GM12874 (cell line): ENCODE data around the gene CT45A9.
"Not testable (repeated sequence)": the region's sequence is repeated elsewhere in the genome, so short reads cannot be mapped to it uniquely, and the experiment has no call there.

Experiments
- CTCF ChIP-seq: IDR thresholded peaks from 2 replicates; pipeline ENCODE4 v1.5.1; 2011; ENCODE audit warnings: low read depth, mild to moderate bottlenecking, control low read depth, low read length, moderate library complexity; ENCODE audit not compliant: insufficient read depth

The CT45A9 gene

GRCh38 chrX:135854438-135854837, 17.2 kb downstream of the CT45A9 start, which contains the start of gene CT45A8:
TSS of gene CT45A8 (minus strand) at chrX:135854538. CDS start at chrX:135850783, 3,755 bp downstream.
- TF ChIP-seq CTCF, result not testable (repeated sequence)

- TF ChIP-seq CTCF, result not testable (repeated sequence)
Observed at GRCh38 chrX:135837180-135837579, 34.4 kb downstream of the CT45A9 start, which contains the start of gene CT45A7. TSS of gene CT45A7 (minus strand) at chrX:135837280. CDS start at chrX:135833533, 3,747 bp downstream.

- not testable (repeated sequence) for TF ChIP-seq CTCF
Observed at GRCh38 chrX:135819912-135820311, 51.7 kb downstream of the CT45A9 start, which contains the start of gene CT45A2. TSS of gene CT45A2 (minus strand) at chrX:135820012. CDS start at chrX:135816265, 3,747 bp downstream.
